HFF-Myc (cell line): ENCODE measurements around the gene GPX7.

Source experiments
- DNase-seq: peaks from one replicate; pipeline ENCODE4 v3.0.0-alpha.2; 2011; ENCODE audit warnings: low read depth; ENCODE audit errors: extremely low read depth
- H3K4me3 ChIP-seq: replicated peaks from 2 replicates; pipeline ENCODE4 v1.5.1; 2011; ENCODE audit warnings: low read depth, mild to moderate bottlenecking, control low read depth, low read length
- TF ChIP-seq, protein P1 (sequence below): IDR thresholded peaks from 2 replicates; pipeline ENCODE4 v1.5.1; 2012; ENCODE audit warnings: mild to moderate bottlenecking, low read depth, low read length, control low read depth; ENCODE audit errors: missing control alignments

GPX7 gene

DNA sequence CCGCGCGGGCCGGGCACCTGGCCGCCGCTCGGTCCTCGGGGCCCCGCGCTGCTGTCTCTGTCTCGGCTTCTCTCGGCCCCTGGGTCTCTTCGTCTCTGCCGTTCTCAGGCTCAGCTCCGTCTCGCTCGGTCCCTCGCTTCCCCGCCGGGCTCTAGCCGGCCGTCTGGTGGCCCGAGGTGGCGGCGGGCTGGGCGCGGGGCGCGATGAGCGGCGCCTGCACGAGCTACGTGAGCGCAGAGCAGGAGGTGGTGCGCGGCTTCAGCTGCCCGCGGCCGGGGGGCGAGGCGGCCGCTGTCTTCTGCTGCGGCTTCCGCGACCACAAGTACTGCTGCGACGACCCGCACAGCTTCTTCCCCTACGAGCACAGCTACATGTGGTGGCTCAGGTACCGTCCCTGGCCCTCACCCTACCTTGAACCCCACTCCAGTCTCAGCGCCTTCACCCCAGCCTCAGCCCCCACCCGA lies 31.2 kb downstream of the GPX7 start:
- peak overlapping the region; percentile 31 for H3K4me3 ChIP-seq
- TF ChIP-seq, protein P1, sequence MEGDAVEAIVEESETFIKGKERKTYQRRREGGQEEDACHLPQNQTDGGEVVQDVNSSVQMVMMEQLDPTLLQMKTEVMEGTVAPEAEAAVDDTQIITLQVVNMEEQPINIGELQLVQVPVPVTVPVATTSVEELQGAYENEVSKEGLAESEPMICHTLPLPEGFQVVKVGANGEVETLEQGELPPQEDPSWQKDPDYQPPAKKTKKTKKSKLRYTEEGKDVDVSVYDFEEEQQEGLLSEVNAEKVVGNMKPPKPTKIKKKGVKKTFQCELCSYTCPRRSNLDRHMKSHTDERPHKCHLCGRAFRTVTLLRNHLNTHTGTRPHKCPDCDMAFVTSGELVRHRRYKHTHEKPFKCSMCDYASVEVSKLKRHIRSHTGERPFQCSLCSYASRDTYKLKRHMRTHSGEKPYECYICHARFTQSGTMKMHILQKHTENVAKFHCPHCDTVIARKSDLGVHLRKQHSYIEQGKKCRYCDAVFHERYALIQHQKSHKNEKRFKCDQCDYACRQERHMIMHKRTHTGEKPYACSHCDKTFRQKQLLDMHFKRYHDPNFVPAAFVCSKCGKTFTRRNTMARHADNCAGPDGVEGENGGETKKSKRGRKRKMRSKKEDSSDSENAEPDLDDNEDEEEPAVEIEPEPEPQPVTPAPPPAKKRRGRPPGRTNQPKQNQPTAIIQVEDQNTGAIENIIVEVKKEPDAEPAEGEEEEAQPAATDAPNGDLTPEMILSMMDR = no peak

DNA sequence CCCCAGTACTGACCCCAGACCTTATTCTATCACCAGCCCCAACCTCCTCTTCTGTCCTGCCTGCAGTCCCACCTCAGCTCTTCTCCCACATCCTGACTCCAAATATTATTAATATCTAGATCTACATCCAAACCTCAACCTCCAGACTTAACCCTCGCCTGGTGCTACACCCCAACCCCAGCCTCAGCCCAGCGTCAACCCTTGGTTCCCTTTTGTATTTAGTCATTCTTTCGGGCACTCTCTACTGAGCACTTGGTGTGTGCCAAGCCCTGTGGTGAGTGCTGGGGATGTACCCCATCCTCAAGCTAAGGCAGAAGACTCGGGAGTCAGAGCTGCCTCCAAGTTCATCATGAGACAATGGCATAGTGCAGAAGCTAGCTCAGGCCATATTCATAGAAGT lies 31.9 kb downstream of the GPX7 start:
- DNase-seq = no peak
- TF ChIP-seq, protein P1 = no peak
- H3K4me3 ChIP-seq = no peak overlapping the region

More for the DNA sequence above, 31.2 kb downstream of the GPX7 start:
- DNase-seq = no peak

DNA sequence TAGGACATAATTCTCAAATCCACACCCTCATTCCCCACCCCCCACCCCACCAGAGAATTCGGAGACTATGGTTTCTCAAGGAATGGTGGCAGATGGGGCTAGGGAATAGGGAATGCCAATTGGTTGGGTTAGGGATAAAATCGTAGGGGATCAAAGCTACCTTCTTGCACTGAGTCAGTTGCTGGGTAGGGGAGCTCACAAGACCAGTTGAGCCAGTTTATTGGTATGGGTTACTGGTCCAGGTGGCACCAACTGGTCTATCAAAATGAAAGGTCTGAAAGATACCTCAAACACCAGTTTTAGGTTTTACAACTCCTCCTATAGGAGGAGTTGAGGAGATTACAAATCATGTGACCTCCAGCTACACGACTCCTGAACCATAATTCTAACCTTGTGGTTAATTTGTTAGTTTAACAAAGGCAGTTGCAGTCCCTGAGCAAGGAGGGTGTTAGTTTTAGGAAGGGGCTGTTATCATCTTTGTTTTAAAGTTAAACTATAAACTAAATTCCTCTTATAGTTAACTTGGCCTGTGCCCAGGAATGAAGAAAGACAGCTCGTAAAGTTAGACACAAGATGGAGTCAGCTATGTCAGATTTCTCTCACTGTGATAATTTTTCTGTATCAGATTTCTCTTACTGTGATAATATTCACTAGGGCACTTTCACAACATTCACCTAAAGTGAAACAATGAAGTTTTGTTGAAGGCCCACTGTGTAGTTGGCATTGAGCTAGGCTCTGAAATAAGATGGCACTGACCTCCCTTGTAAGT lies 33.3 kb downstream of the GPX7 start:
- DNase-seq = no peak
- H3K4me3 ChIP-seq = no peak overlapping the region
- TF ChIP-seq, protein P1 = no peak

DNA sequence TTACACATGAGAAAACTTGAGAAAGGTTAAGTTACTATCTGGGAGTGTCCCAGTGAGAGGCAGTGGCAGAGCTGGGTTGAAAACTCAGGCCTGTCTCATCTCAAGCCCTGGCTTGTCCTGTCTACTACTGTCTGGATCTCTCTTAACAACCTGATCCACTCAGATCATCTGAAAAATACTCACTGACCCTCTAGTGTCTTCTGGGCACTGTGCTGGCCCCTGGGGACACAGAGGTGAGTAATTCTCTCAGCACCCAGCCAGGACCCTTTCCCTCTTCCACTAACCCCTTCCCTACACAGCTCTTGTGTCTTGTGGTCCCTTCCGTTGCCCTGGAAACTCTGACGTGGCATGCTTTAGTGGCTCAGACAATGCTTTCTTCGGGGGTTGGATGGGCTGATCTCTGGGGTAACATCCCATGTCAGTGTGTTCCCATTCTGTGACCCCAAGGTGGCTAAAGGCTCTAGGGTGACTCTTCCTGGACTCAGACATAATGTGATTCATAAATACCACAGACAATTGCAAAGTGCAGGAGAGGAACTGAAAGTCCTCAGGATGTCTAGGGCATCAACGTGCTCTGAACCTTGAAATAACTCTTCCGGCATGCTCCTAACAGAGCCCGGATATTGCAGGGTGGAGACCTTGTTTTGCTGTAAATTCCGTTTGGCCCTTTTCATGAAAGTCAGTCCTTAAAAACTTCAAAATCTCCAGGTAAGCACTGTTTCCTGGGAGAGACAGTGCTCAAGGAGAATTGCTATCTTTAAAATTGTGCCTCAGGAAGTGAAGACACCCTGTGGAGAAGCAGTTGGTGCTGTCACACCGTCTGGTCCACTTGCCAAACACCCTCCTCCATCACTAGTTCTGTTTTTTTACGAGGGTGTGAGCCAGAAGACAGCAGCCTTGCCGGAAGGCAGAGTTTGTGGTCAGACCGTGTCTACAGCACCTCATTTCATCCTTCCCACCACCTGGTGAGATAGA lies 34.8 kb downstream of the GPX7 start:
- DNase-seq = no peak
- no peak overlapping the region for H3K4me3 ChIP-seq
- TF ChIP-seq, protein P1 = no peak

DNA sequence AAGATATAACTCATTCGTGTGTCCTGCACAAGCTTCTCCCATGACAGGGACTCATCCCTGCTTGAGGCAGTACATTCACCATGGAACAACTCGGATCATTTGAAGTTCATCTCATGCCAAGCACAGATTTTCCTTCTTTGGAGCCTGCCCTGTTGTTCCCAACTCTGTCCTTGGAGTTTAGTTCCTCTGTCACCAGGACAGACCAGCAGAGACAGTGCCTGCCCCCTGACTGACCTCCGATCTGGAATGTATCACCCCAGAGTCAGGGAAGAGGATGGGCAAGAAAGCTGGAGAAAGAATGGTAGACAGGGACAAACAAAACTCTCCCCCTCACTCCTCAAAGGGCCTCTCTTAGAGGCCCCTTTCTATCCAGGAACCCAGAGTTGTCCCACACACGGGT lies 35.8 kb downstream of the GPX7 start:
- H3K4me3 ChIP-seq = no peak overlapping the region
- TF ChIP-seq, protein P1 = no peak
- DNase-seq = no peak

DNA sequence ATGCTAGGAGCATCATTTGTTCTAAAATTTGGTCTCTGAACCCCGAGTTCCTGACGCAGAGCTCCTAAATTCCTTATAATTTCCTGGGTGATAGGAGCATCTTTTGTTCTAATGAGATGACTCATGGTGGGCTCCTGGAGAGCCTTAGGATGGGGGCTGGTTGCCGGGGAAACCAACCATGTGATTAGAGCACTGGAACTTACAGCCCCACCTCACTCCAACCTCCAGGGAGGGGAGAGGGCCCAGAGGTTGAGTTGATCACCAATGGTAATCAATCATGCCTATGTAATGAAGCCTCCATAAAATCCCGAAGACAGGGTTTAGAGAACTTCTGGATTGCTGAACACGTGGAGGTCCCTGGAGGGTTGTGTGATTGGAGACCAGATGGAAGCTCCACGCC lies 38.5 kb downstream of the GPX7 start:
- TF ChIP-seq, protein P1 = no peak
- H3K4me3 ChIP-seq = no peak overlapping the region
- DNase-seq = no peak
